HG03354 (cell line): ENCODE results near the gene EP400.
A peak's percentile ranks its signal among the peaks of the same experiment; 100 is the strongest.
"Not testable (repeated sequence)": the region's sequence is repeated elsewhere in the genome, so short reads cannot be mapped to it uniquely, and the experiment has no call there.

Source experiments
- ATAC-seq: cut with Tn5 transposase; IDR thresholded peaks from one replicate; pipeline ENCODE4 v1.9.1; 2021; ENCODE audit warnings: mild to moderate bottlenecking; ENCODE audit not compliant: unreplicated experiment, poor library complexity, severe bottlenecking

Gene EP400

GRCh38 chr12:132075714-132076553 is 126.2 kb downstream of the EP400 start:
- no peak for ATAC-seq

GRCh38 chr12:132076711-132077110 is 127.0 kb downstream of the EP400 start:
- ATAC-seq: no peak

- ATAC-seq: no peak
Measured at GRCh38 chr12:132077322-132078100, 127.8 kb downstream of the EP400 start.

GRCh38 chr12:132078190-132078589 is 128.4 kb downstream of the EP400 start:
- no peak for ATAC-seq

GRCh38 chr12:132079200-132079599 is 129.5 kb downstream of the EP400 start:
- ATAC-seq: no peak

GRCh38 chr12:132079695-132080094 is 130.0 kb downstream of the EP400 start:
- ATAC-seq: no peak

GRCh38 chr12:132080515-132080914 is 130.8 kb downstream of the EP400 start:
- not testable (repeated sequence) for ATAC-seq

GRCh38 chr12:132081423-132081822 is 131.7 kb downstream of the EP400 start:
- no peak for ATAC-seq

GRCh38 chr12:132083614-132083940 is 133.8 kb downstream of the EP400 start:
- ATAC-seq: no peak

GRCh38 chr12:132083941-132084620 is 134.3 kb downstream of the EP400 start:
- peak; percentile 84 for ATAC-seq

- ATAC-seq: peak; percentile 46
Measured at GRCh38 chr12:132084621-132085290, 135.0 kb downstream of the EP400 start.

- peak; percentile 7 for ATAC-seq
Measured at GRCh38 chr12:132085291-132085635, 135.5 kb downstream of the EP400 start.

- no peak for ATAC-seq
Measured at GRCh38 chr12:132089407-132089910, 139.7 kb downstream of the EP400 start.

GRCh38 chr12:132094269-132094891 is 144.6 kb downstream of the EP400 start:
- ATAC-seq: no peak

- ATAC-seq: no peak
Measured at GRCh38 chr12:132095520-132096409, 146.0 kb downstream of the EP400 start.

- ATAC-seq: no peak
Measured at GRCh38 chr12:132099739-132100138, 150.0 kb downstream of the EP400 start.

GRCh38 chr12:132100306-132101065 is 150.7 kb downstream of the EP400 start:
- no peak for ATAC-seq

GRCh38 chr12:132102297-132102696 is 152.6 kb downstream of the EP400 start:
- no peak for ATAC-seq
